ENCODE data around the gene SEC23IP. TPM values are rescaled to one million over a fixed set of nuclear protein-coding genes. Genes with fewer than 3 reads are reported as not detected.
A peak's percentile ranks its signal among the peaks of the same experiment; 100 is the strongest.

The SEC23IP gene
- 17.7 TPM for total RNA-seq

DNA sequence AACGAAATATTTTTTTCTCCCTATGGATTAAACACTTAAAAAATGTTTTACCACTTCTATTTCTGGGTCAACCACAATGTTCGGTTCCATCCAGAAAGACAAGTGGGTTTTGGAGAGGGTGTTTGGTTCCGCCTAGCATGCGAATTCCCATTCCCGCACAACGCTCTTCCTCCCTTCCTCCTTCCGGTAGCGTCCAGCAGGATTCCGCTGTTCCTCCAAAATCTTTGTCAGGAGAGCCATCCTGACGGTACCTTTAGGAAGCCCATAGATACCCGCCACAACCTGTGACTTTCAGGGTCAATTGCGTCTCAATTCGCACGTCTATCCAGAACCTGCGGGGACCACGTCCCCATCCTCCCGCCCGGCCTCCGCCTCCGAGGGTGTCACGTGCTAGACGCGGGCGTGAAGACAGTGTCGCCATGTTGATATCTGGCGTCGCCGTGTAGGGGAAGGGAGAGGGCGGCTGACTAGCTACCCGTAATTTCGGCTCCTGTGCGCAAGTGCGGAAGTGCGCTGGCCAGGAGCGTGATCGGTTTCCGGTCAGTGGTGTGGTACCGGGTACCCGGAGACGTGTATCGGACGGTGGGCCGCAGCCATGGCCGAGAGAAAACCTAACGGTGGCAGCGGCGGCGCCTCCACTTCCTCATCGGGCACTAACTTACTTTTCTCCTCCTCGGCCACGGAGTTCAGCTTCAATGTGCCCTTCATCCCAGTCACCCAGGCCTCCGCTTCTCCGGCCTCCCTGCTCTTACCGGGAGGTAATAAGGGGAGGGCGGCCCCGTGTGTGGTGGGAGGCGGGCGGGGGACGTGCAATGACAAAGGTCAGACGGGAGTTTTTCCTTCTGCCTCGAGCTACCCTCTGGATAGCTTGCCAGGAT is at the start of gene SEC23IP:
SEC23IP (plus strand) TSS at position 543 of the 878 bp plus-strand sequence; CDS start at position 596, 53 bp downstream.
- no peaks in the 10 kb centered on the region for H3K27me3 ChIP-seq (ENCODE audit: control insufficient read depth in 3 of 3, insufficient read depth in 3 of 3, low read length in 3 of 3)
- H3K27ac ChIP-seq (ENCODE audit: low read depth, low read length), result peak within 1 kb of the TSS; percentile 91
- peak within 1 kb of the TSS; percentile 94 to 97 (median 94) for H3K4me3 ChIP-seq (ENCODE audit: low read length in 3 of 3)
- no peaks in the 10 kb centered on the region for H3K9me3 ChIP-seq (ENCODE audit: control insufficient read depth in 3 of 3, low read length in 3 of 3)
- peak within 1 kb of the TSS; percentile 92 to 96 (median 95) for H3K9ac ChIP-seq (ENCODE audit: low read depth in 1 of 3, low read length in 3 of 3)
- H3K36me3 ChIP-seq (ENCODE audit: control insufficient read depth in 3 of 3, insufficient read depth in 3 of 3, low read length in 3 of 3), result peaks cover 0 to 3% (median 0%) of the 10 kb centered on the region in 3 donors
- H3K4me1 ChIP-seq (ENCODE audit: control insufficient read depth in 3 of 3, insufficient read depth in 3 of 3, low read length in 3 of 3), result peaks cover 15 to 36% (median 25%) of the 10 kb centered on the region in 3 donors

DNA sequence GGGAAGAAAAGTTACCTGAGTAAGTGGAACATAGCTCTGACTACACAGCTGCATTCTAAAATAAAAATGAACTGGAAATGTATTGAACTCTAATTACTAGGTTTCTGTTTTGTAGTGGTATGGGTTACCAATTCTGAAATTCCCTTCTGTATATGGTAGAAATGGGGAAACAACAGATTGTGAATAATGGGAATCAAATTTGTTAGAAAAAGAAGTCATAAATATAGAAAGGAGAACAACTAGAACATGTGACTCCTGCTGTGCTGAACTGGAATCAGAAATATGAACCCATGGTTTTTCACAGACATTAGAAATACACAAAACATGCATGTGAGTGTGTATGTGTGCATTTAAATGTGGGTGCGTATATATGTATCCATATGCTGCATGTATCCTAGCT is 46.9 kb upstream of the SEC23IP start:
- Histone ChIP-seq H3K4me3 (ENCODE audit: low read length in 3 of 3) (no peak overlapping the region), H3K27ac (ENCODE audit: low read depth, low read length) (no peak overlapping the region), H3K27me3 (ENCODE audit: control insufficient read depth in 3 of 3, insufficient read depth in 3 of 3, low read length in 3 of 3) (no peaks in the 10 kb centered on the region), H3K4me1 (ENCODE audit: control insufficient read depth in 3 of 3, insufficient read depth in 3 of 3, low read length in 3 of 3) (no peaks in the 10 kb centered on the region), H3K36me3 (ENCODE audit: control insufficient read depth in 3 of 3, insufficient read depth in 3 of 3, low read length in 3 of 3) (peaks cover 33 to 67% (median 55%) of the 10 kb centered on the region in 3 donors), H3K9ac (ENCODE audit: low read depth in 1 of 3, low read length in 3 of 3) (no peak overlapping the region), H3K9me3 (ENCODE audit: control insufficient read depth in 3 of 3, low read length in 3 of 3) (no peaks in the 10 kb centered on the region)

DNA sequence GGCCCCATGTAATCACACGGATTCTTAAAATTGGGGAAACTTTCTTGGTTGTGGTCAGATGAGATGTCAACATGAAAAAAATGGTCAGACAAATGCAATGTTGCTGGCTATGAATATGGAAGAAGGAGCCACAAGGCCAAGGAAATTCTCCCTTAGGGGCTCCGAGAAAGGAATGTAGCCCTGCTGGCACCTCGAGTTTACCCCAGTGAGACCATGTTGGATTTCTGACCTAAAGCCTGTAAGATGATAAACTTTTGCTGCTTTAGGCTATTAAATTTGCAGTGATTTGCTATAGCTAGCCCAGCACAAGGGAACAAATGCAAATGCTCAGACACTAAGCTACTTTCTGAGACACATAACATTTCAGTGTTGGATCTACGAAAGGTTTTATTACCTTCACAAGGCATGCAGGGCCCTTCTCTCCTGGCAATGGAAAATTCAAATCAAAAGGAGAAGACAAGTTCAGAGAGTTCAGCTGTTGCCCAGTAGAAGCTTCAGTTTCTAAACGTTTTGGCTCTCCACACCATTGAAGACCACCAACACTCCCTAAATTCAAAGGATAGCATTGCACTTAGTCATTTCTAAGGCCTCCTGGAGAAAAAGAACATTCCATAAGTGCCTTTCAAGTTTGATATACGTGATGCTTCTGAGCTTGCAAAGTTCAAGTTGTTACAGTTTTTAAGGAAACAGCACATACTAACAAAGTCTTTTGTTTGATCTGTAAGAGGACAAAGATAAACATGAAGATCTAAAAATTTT is 43.3 kb upstream of the SEC23IP start:
- H3K9me3 ChIP-seq (ENCODE audit: control insufficient read depth in 3 of 3, low read length in 3 of 3), result no peaks in the 10 kb centered on the region
- no peak overlapping the region for H3K27ac ChIP-seq (ENCODE audit: low read depth, low read length)
- H3K4me1 ChIP-seq (ENCODE audit: control insufficient read depth in 3 of 3, insufficient read depth in 3 of 3, low read length in 3 of 3), result peaks cover 0 to 5% (median 0%) of the 10 kb centered on the region in 3 donors
- no peaks in the 10 kb centered on the region for H3K27me3 ChIP-seq (ENCODE audit: control insufficient read depth in 3 of 3, insufficient read depth in 3 of 3, low read length in 3 of 3)
- peaks cover 14 to 40% (median 36%) of the 10 kb centered on the region in 3 donors for H3K36me3 ChIP-seq (ENCODE audit: control insufficient read depth in 3 of 3, insufficient read depth in 3 of 3, low read length in 3 of 3)
- H3K9ac ChIP-seq (ENCODE audit: low read depth in 1 of 3, low read length in 3 of 3), result no peak overlapping the region
- H3K4me3 ChIP-seq (ENCODE audit: low read length in 3 of 3), result no peak overlapping the region

DNA sequence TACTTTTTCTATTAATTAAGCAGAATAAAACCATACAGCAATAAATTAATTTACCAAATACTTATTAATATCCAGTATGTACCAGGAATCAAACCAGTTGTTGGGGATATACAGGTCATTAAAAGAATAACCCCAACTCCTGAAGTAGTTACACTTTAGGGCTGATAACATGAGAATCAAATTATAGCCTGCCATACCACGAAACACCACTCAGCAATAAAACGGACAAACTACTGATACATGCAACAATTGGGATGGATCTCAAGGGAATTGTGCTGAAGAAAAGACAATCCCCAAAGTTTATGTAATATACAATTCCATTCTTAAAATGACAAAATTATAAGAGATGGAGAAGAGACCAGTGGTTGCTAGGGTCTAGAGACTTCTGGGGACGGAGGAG is 42.6 kb upstream of the SEC23IP start:
- H3K9me3 ChIP-seq (ENCODE audit: control insufficient read depth in 3 of 3, low read length in 3 of 3), result no peaks in the 10 kb centered on the region
- peaks cover 10 to 33% (median 30%) of the 10 kb centered on the region in 3 donors for H3K36me3 ChIP-seq (ENCODE audit: control insufficient read depth in 3 of 3, insufficient read depth in 3 of 3, low read length in 3 of 3)
- no peak overlapping the region for H3K9ac ChIP-seq (ENCODE audit: low read depth in 1 of 3, low read length in 3 of 3)
- H3K4me1 ChIP-seq (ENCODE audit: control insufficient read depth in 3 of 3, insufficient read depth in 3 of 3, low read length in 3 of 3), result peaks cover 0 to 5% (median 0%) of the 10 kb centered on the region in 3 donors
- no peaks in the 10 kb centered on the region for H3K27me3 ChIP-seq (ENCODE audit: control insufficient read depth in 3 of 3, insufficient read depth in 3 of 3, low read length in 3 of 3)
- H3K4me3 ChIP-seq (ENCODE audit: low read length in 3 of 3), result no peak overlapping the region
- no peak overlapping the region for H3K27ac ChIP-seq (ENCODE audit: low read depth, low read length)

DNA sequence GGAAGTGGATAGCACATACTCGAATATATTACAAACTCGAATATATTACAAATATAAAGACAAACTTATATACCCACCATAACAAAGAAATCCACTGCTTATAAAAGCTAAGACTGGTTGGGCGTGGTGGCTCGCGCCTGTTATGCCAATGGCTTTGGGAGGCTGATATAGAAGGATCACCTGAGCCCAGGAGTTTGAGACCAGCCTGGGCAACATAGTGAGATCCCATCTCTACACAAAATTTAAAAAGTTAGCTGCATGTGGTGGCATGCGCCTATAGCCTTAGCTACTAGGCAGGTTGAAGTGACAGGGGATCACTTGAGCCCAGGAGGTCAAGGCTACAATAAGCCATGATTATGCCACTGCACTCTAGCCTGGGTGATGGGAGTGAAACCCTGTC is 40.3 kb upstream of the SEC23IP start:
- Histone ChIP-seq H3K4me1 (ENCODE audit: control insufficient read depth in 3 of 3, insufficient read depth in 3 of 3, low read length in 3 of 3) (peaks cover 0 to 5% (median 0%) of the 10 kb centered on the region in 3 donors), H3K36me3 (ENCODE audit: control insufficient read depth in 3 of 3, insufficient read depth in 3 of 3, low read length in 3 of 3) (peaks cover 10 to 22% (median 16%) of the 10 kb centered on the region in 3 donors), H3K9ac (ENCODE audit: low read depth in 1 of 3, low read length in 3 of 3) (no peak overlapping the region), H3K27me3 (ENCODE audit: control insufficient read depth in 3 of 3, insufficient read depth in 3 of 3, low read length in 3 of 3) (no peaks in the 10 kb centered on the region), H3K4me3 (ENCODE audit: low read length in 3 of 3) (no peak overlapping the region), H3K9me3 (ENCODE audit: control insufficient read depth in 3 of 3, low read length in 3 of 3) (no peaks in the 10 kb centered on the region), H3K27ac (ENCODE audit: low read depth, low read length) (no peak overlapping the region)

DNA sequence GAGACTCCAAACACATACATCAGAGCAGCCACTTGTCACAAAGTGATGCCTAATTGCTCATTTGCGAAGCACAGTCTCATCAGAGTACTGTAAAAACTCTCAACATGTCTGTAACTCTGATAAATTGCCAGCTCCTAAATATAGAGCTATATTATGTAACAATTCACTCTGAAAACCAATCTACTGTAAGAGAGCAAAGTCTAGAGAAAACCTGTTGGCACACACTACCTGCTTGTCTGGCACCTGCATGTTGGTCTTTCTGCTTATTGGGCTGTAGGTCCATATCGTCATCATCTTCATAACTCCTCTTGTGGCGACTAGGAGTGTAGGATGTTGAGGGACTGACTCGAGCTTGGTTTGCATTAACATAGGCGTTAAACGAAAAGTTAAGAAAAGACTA is 39.7 kb upstream of the SEC23IP start:
- Histone ChIP-seq H3K27ac (ENCODE audit: low read depth, low read length) (no peak overlapping the region), H3K36me3 (ENCODE audit: control insufficient read depth in 3 of 3, insufficient read depth in 3 of 3, low read length in 3 of 3) (peaks cover 10 to 19% (median 16%) of the 10 kb centered on the region in 3 donors), H3K9me3 (ENCODE audit: control insufficient read depth in 3 of 3, low read length in 3 of 3) (no peaks in the 10 kb centered on the region), H3K9ac (ENCODE audit: low read depth in 1 of 3, low read length in 3 of 3) (no peak overlapping the region), H3K4me3 (ENCODE audit: low read length in 3 of 3) (no peak overlapping the region), H3K4me1 (ENCODE audit: control insufficient read depth in 3 of 3, insufficient read depth in 3 of 3, low read length in 3 of 3) (peaks cover 0 to 5% (median 0%) of the 10 kb centered on the region in 3 donors), H3K27me3 (ENCODE audit: control insufficient read depth in 3 of 3, insufficient read depth in 3 of 3, low read length in 3 of 3) (no peaks in the 10 kb centered on the region)

DNA sequence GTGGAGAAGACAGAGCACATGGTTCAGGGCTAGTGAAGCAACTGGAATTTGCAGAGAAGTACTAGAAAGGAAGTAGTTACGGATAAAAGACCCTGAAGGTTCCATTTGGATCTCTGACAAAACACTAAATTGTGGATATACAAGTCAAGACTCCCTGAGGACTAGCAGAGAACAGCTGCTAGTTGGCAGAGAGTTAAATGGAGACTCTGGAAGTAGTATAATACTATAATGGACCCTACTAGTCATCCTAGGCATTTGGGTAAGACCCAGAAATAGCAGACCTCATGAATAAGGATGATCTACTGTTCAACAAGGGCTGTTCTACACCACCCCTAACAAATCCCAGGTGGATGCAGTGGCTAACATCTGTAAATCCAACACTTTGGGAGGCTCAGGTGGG is 39.0 kb upstream of the SEC23IP start:
- Histone ChIP-seq H3K27me3 (ENCODE audit: control insufficient read depth in 3 of 3, insufficient read depth in 3 of 3, low read length in 3 of 3) (no peaks in the 10 kb centered on the region), H3K9ac (ENCODE audit: low read depth in 1 of 3, low read length in 3 of 3) (no peak overlapping the region), H3K36me3 (ENCODE audit: control insufficient read depth in 3 of 3, insufficient read depth in 3 of 3, low read length in 3 of 3) (peaks cover 10 to 24% (median 21%) of the 10 kb centered on the region in 3 donors), H3K4me1 (ENCODE audit: control insufficient read depth in 3 of 3, insufficient read depth in 3 of 3, low read length in 3 of 3) (peaks cover 0 to 5% (median 0%) of the 10 kb centered on the region in 3 donors), H3K27ac (ENCODE audit: low read depth, low read length) (no peak overlapping the region), H3K9me3 (ENCODE audit: control insufficient read depth in 3 of 3, low read length in 3 of 3) (no peaks in the 10 kb centered on the region), H3K4me3 (ENCODE audit: low read length in 3 of 3) (no peak overlapping the region)

DNA sequence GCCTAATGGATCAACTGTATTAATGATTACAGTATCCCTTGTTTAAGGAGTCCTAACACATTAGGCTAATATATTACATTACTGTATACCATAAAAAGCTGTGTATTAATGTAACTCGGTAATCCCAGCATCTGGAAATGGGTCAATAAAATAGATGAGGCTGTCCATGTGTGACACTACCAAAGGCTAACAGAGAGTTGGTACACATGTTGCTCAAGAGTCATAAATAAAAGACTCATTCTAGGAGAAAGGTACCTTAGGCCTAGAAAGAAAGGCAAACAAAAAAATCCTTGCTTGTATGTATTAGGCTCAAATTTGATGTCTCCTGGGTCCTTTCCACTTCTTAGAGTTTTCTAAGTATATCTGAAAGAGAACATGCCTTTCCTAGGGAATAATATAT is 34.5 kb upstream of the SEC23IP start:
- Histone ChIP-seq H3K27me3 (ENCODE audit: control insufficient read depth in 3 of 3, insufficient read depth in 3 of 3, low read length in 3 of 3) (no peaks in the 10 kb centered on the region), H3K9ac (ENCODE audit: low read depth in 1 of 3, low read length in 3 of 3) (no peak overlapping the region), H3K9me3 (ENCODE audit: control insufficient read depth in 3 of 3, low read length in 3 of 3) (no peaks in the 10 kb centered on the region), H3K36me3 (ENCODE audit: control insufficient read depth in 3 of 3, insufficient read depth in 3 of 3, low read length in 3 of 3) (peaks cover 2 to 13% (median 12%) of the 10 kb centered on the region in 3 donors), H3K4me1 (ENCODE audit: control insufficient read depth in 3 of 3, insufficient read depth in 3 of 3, low read length in 3 of 3) (peaks cover 0 to 5% (median 2%) of the 10 kb centered on the region in 3 donors), H3K27ac (ENCODE audit: low read depth, low read length) (no peak overlapping the region), H3K4me3 (ENCODE audit: low read length in 3 of 3) (no peak overlapping the region)

DNA sequence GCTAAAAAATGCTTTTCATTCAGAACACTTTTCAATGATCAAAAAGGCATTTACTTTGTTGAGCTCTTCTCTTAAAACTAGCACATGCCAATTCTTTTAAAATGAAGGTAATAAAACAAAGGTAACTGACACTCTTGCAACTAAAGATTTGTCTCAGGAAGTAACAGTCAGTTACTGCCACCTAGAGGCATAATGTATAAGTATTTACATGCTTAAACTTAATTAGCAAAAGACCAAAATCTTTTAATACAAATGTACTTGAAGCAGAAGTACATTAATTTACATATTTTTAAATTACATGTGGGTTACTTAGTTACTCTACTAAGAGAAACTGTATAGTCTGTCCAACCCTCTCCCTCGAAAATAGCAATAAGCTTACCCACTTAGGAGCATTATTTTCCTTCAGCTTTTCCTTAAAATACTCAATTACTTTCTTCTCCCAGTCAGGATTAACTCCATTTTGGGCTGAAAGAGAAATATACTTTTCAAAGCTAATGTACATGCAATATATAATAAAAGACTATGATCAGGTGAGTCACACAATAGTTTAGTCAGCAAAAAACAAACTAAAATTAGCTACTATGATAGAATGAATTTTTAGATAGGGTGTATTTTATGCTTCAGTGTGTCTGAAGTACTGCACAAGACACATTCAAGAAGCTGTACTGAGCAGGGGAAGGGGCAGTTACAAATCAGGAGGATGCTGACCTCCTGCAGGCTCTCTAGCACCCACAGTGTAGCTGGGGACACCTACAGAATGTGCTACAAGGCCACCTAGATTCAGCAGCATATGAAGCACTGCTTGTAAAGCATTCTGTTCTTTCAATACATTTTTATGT is 32.9 kb upstream of the SEC23IP start:
- Histone ChIP-seq H3K27me3 (ENCODE audit: control insufficient read depth in 3 of 3, insufficient read depth in 3 of 3, low read length in 3 of 3) (no peaks in the 10 kb centered on the region), H3K4me1 (ENCODE audit: control insufficient read depth in 3 of 3, insufficient read depth in 3 of 3, low read length in 3 of 3) (peaks cover 0 to 5% (median 0%) of the 10 kb centered on the region in 3 donors), H3K9me3 (ENCODE audit: control insufficient read depth in 3 of 3, low read length in 3 of 3) (no peaks in the 10 kb centered on the region), H3K9ac (ENCODE audit: low read depth in 1 of 3, low read length in 3 of 3) (no peak overlapping the region), H3K36me3 (ENCODE audit: control insufficient read depth in 3 of 3, insufficient read depth in 3 of 3, low read length in 3 of 3) (peaks cover 0 to 12% (median 10%) of the 10 kb centered on the region in 3 donors), H3K27ac (ENCODE audit: low read depth, low read length) (no peak overlapping the region), H3K4me3 (ENCODE audit: low read length in 3 of 3) (no peak overlapping the region)

Measured in skeletal muscle tissue (tissue), 4 donors.